Neural progenitor cell (in vitro differentiated cells): ENCODE measurements around the gene C1QTNF6. TPM values are rescaled to one million over a fixed set of nuclear protein-coding genes. Genes with fewer than 3 reads are reported as not detected.

Source experiments
- DNase-seq: peaks from one replicate; pipeline ENCODE4 v3.0.0-alpha.2; 2016; ENCODE audit warnings: low spot score
- H2AFZ ChIP-seq: fragments of 200-600 bp; sonication (generic); replicated peaks from 2 replicates; pipeline ENCODE4 v1.6.1; 2016; ENCODE audit warnings: antibody characterized with exemption
- H3F3A ChIP-seq: fragments of 200-600 bp; sonication (generic); 2 replicates; pipeline ENCODE4 v1.6.1; 2016; ENCODE audit warnings: antibody characterized with exemption, low read depth
- H3K27ac ChIP-seq: fragments of 200-600 bp; sonication (generic); 2 replicates; pipeline ENCODE4 v1.5.1; 2016; ENCODE audit warnings: mild to moderate bottlenecking
- H3K27me3 ChIP-seq: fragments of 200-600 bp; sonication (generic); 2 replicates; pipeline ENCODE4 v1.6.1; 2016; ENCODE audit warnings: mild to moderate bottlenecking, moderate library complexity
- H3K36me3 ChIP-seq: fragments of 200-600 bp; sonication (generic); 2 replicates; pipeline ENCODE4 v1.5.1; 2016
- H3K4me1 ChIP-seq: fragments of 200-600 bp; sonication (generic); 2 replicates; pipeline ENCODE4 v1.6.1; 2016; ENCODE audit warnings: mixed run types
- H3K4me2 ChIP-seq: fragments of 200-600 bp; sonication (generic); 2 replicates; pipeline ENCODE4 v1.6.1; 2016
- H3K4me3 ChIP-seq: fragments of 200-600 bp; sonication (generic); 2 replicates; pipeline ENCODE4 v1.5.1; 2016
- H3K79me2 ChIP-seq: fragments of 200-600 bp; sonication (generic); 2 replicates; pipeline ENCODE4 v1.6.1; 2016; ENCODE audit warnings: low read depth
- H3K9ac ChIP-seq: fragments of 200-600 bp; sonication (generic); 2 replicates; pipeline ENCODE4 v1.6.1; 2016
- H3K9me3 ChIP-seq: fragments of 200-600 bp; sonication (generic); 2 replicates; pipeline ENCODE4 v1.5.1; 2016; ENCODE audit warnings: low read depth
- H4K20me1 ChIP-seq: fragments of 200-600 bp; sonication (generic); 2 replicates; pipeline ENCODE4 v1.6.1; 2016; ENCODE audit warnings: low read depth
- H3K27ac Mint-ChIP-seq: 3 replicates; pipeline ENCODE4 v1.8.0; 2021; ENCODE audit warnings: mixed read lengths
- H3K27me3 Mint-ChIP-seq: 2 replicates; pipeline ENCODE4 v1.8.0; 2022; ENCODE audit warnings: low read depth, mild to moderate bottlenecking, inconsistent platforms, moderate library complexity, mixed read lengths; ENCODE audit not compliant: insufficient read depth
- H3K36me3 Mint-ChIP-seq: 3 replicates; pipeline ENCODE4 v1.8.0; 2021; ENCODE audit warnings: mixed read lengths
- H3K4me1 Mint-ChIP-seq: 3 replicates; pipeline ENCODE4 v1.8.0; 2021; ENCODE audit warnings: mixed read lengths
- H3K4me3 Mint-ChIP-seq: 3 replicates; pipeline ENCODE4 v1.8.0; 2021; ENCODE audit warnings: mild to moderate bottlenecking, moderate library complexity, mixed read lengths
- H3K9me3 Mint-ChIP-seq: 3 replicates; pipeline ENCODE4 v1.8.0; 2020; ENCODE audit warnings: mixed read lengths
- CTCF ChIP-seq: fragments of 200-600 bp; sonication (generic); IDR thresholded peaks from 2 replicates; pipeline ENCODE4 v1.5.1; 2017; ENCODE audit warnings: antibody characterized with exemption, mild to moderate bottlenecking
- EZH2 ChIP-seq: fragments of 200-600 bp; sonication (generic); IDR thresholded peaks from 2 replicates; pipeline ENCODE4 v1.6.1; 2017; ENCODE audit warnings: antibody characterized with exemption, mild to moderate bottlenecking, moderate library complexity
- EZH2phosphoT487 ChIP-seq: fragments of 200-600 bp; sonication (generic); IDR thresholded peaks from 2 replicates; pipeline ENCODE4 v1.6.1; 2017; ENCODE audit warnings: antibody characterized with exemption
- total RNA-seq: library from RNA; depleted of rRNA; stranded (reverse); fragments of >200 nt; gene quantifications from 2 replicates; pipeline ENCODE4 v1.2.3, GENCODE V29; 2015; ENCODE audit warnings: low replicate concordance

The C1QTNF6 gene
- total RNA-seq, 1 donor from 2014 or later, result 7.2 TPM

- no peak for DNase-seq
- no peaks in the 10 kb centered on the region for H3K79me2 ChIP-seq
- H3K27ac Mint-ChIP-seq, result no peak overlapping the region
- H3K36me3 Mint-ChIP-seq, result no peaks in the 10 kb centered on the region
- no peak overlapping the region for H3K4me3 Mint-ChIP-seq
- H3F3A ChIP-seq, result no peaks in the 10 kb centered on the region
- H3K4me3 ChIP-seq, result no peak overlapping the region
- H3K4me2 ChIP-seq, result no peak overlapping the region
- no peaks in the 10 kb centered on the region for H3K27me3 ChIP-seq
- TF ChIP-seq CTCF, result no peak
- no peak for TF ChIP-seq EZH2phosphoT487
- no peak for TF ChIP-seq EZH2
- no peaks in the 10 kb centered on the region for H4K20me1 ChIP-seq
- no peak overlapping the region for H3K27ac ChIP-seq
- H2AFZ ChIP-seq, result no peak overlapping the region
- H3K4me1 Mint-ChIP-seq, result peaks cover 24% of the 10 kb centered on the region
- no peak overlapping the region for H3K9ac ChIP-seq
- H3K9me3 Mint-ChIP-seq, result no peaks in the 10 kb centered on the region
- H3K4me1 ChIP-seq, result peaks cover 6% of the 10 kb centered on the region
- H3K9me3 ChIP-seq, result no peaks in the 10 kb centered on the region
- no peaks in the 10 kb centered on the region for H3K36me3 ChIP-seq
- peaks cover 8% of the 10 kb centered on the region for H3K27me3 Mint-ChIP-seq
Measured at GRCh38 chr22:37140686-37141323, 47.2 kb downstream of the C1QTNF6 start.

GRCh38 chr22:37139762-37140161 is 48.3 kb downstream of the C1QTNF6 start:
- Mint-ChIP-seq H3K36me3 (no peaks in the 10 kb centered on the region), H3K4me1 (peaks cover 15% of the 10 kb centered on the region), H3K27ac (no peak overlapping the region), H3K27me3 (peaks cover 4% of the 10 kb centered on the region), H3K9me3 (no peaks in the 10 kb centered on the region), H3K4me3 (no peak overlapping the region)
- H3K9me3 ChIP-seq, result no peaks in the 10 kb centered on the region
- no peak overlapping the region for H3K4me3 ChIP-seq
- no peaks in the 10 kb centered on the region for H3K79me2 ChIP-seq
- H3K4me2 ChIP-seq, result no peak overlapping the region
- no peak overlapping the region for H3K27ac ChIP-seq
- H3K4me1 ChIP-seq, result no peaks in the 10 kb centered on the region
- no peaks in the 10 kb centered on the region for H4K20me1 ChIP-seq
- no peak for DNase-seq
- H3F3A ChIP-seq, result no peaks in the 10 kb centered on the region
- no peak overlapping the region for H3K9ac ChIP-seq
- no peaks in the 10 kb centered on the region for H3K36me3 ChIP-seq
- no peak for TF ChIP-seq EZH2
- TF ChIP-seq EZH2phosphoT487, result no peak
- TF ChIP-seq CTCF, result no peak
- H2AFZ ChIP-seq, result no peak overlapping the region
- no peaks in the 10 kb centered on the region for H3K27me3 ChIP-seq

DNA sequence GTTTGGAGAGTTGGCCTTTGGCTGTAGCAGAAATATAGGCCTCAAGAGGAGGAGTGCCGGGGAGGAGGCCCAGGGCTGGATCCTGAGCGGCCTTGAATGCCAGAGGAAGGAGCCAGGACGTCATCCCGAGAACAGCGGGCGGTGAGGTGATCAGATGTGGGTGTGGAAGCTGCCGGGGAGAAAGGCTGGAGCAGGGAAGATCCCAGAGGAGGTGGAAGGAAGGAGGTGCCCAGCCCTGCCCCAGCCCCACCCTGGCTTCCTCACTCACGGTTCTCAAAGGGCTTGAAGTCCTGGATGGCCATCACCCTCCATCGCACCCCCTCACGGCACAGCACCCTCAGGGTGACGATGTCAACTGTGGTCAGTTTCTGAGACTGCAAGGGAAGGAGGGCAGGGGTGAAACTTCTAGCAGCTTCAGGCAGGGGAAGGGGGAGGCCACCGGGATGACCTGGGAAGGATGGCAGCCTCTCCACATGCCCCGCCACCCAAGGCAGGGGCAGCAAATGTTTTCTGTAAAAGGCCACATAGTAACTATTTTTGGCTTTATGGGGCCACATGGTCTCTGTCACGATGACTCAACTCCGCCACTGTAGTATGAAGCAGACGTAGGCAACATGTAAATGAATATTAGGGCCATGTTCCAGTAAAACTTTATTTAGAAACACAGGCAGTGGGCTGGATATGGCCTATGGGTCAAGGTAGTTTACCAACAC is 49.0 kb downstream of the C1QTNF6 start:
- Histone ChIP-seq H3K27ac (no peak overlapping the region), H4K20me1 (no peaks in the 10 kb centered on the region), H3K4me2 (no peak overlapping the region), H3K4me1 (no peaks in the 10 kb centered on the region), H3K4me3 (no peak overlapping the region), H3F3A (no peaks in the 10 kb centered on the region), H3K9me3 (no peaks in the 10 kb centered on the region), H3K79me2 (no peaks in the 10 kb centered on the region), H3K9ac (no peak overlapping the region), H3K27me3 (no peaks in the 10 kb centered on the region), H3K36me3 (no peaks in the 10 kb centered on the region), H2AFZ (no peak overlapping the region)
- H3K9me3 Mint-ChIP-seq, result no peaks in the 10 kb centered on the region
- H3K27ac Mint-ChIP-seq, result peak overlapping the region; percentile 68
- H3K4me3 Mint-ChIP-seq, result no peak overlapping the region
- peaks cover 4% of the 10 kb centered on the region for H3K27me3 Mint-ChIP-seq
- no peak for DNase-seq
- H3K36me3 Mint-ChIP-seq, result no peaks in the 10 kb centered on the region
- TF ChIP-seq EZH2phosphoT487 (no peak), CTCF (no peak), EZH2 (no peak)
- peaks cover 13% of the 10 kb centered on the region for H3K4me1 Mint-ChIP-seq
